Endothelial cell of umbilical vein (primary cell): ENCODE results near the gene PRKAR1A. TPM values are rescaled to one million over a fixed set of nuclear protein-coding genes. Genes with fewer than 3 reads are reported as not detected.

Experiments
- BruUV-seq: library from RNA; stranded (reverse); fragments of 400-500 nt; replicated peaks from 2 replicates; lab custom pipeline; 2021; lab: Mats Ljungman, UMichigan
- CTCF ChIA-PET: fragments of 300-600, 350-600 bp; sonication (Branson Sonifier 250); formaldehyde crosslinking; loops from one replicate; lab custom pipeline; 2021; ENCODE audit warnings: antibody characterized with exemption, inconsistent platforms; lab: Charles Lee
- POLR2A ChIA-PET: fragments of 300-600, 350-600 bp; sonication (Branson Sonifier 250); formaldehyde crosslinking; loops from one replicate; lab custom pipeline; 2021; ENCODE audit warnings: antibody characterized with exemption, inconsistent platforms; lab: Charles Lee
- DNase-seq: peaks from one replicate; pipeline ENCODE4 v3.0.0-alpha.2; 2011; ENCODE audit warnings: low read depth, low spot score
- FAIRE-seq: peaks from 2 replicates; lab custom pipeline; 2011; peaks lifted over from hg19 to GRCh38; lab: Jason Lieb, UNC
- H2AFZ ChIP-seq: 2 replicates; pipeline ENCODE4 v1.6.0; 2012; ENCODE audit warnings: low read depth, low read length, control low read depth, inconsistent platforms
- H3K27ac ChIP-seq: 2 replicates; pipeline ENCODE4 v1.5.1; 2011; ENCODE audit warnings: low read depth, mild to moderate bottlenecking, control low read depth, low read length, moderate library complexity; ENCODE audit not compliant: insufficient read depth
- H3K27me3 ChIP-seq, 2 experiments: 2 replicates each; pipeline versions ENCODE4 v1.6.0 to v1.6.1; 2011; ENCODE audit warnings: low read length in 2 of 2, mixed read lengths in 1 of 2; ENCODE audit not compliant: control insufficient read depth in 2 of 2, insufficient read depth in 2 of 2
- H3K36me3 ChIP-seq, 2 experiments: 2 replicates in 1 of 2; 3 replicates in 1 of 2; pipeline ENCODE4 v1.5.1; 2011; ENCODE audit warnings: low read length in 2 of 2, mild to moderate bottlenecking in 1 of 2, moderate library complexity in 1 of 2; ENCODE audit not compliant: control insufficient read depth in 2 of 2, insufficient read depth in 2 of 2; ENCODE audit errors: extremely low read depth in 1 of 2
- H3K4me1 ChIP-seq: 3 replicates; pipeline ENCODE4 v1.5.1; 2011; ENCODE audit warnings: mild to moderate bottlenecking, low read length; ENCODE audit not compliant: control insufficient read depth, insufficient read depth; ENCODE audit errors: extremely low read depth
- H3K4me2 ChIP-seq: 2 replicates; pipeline ENCODE4 v1.6.1; 2011; ENCODE audit warnings: low read length, control low read depth, mixed read lengths; ENCODE audit not compliant: insufficient read depth
- H3K4me3 ChIP-seq, 3 experiments: fragments of 200-600 bp in 1 of 3; sonication (generic), shearing (Covaris generic) in 1 of 3; replicated peaks in 1 of 3; 2 replicates each; pipeline ENCODE4 v1.5.1; 2011 to 2016; ENCODE audit warnings: control low read depth in 3 of 3, low read length in 3 of 3, mild to moderate bottlenecking in 2 of 3, inconsistent platforms in 1 of 3, low read depth in 1 of 3, moderate library complexity in 1 of 3; ENCODE audit not compliant: insufficient read depth in 1 of 3
- H3K79me2 ChIP-seq: 2 replicates; pipeline ENCODE4 v1.6.0; 2012; ENCODE audit warnings: low read length, inconsistent platforms; ENCODE audit not compliant: control insufficient read depth, insufficient read depth
- H3K9ac ChIP-seq: replicated peaks from 2 replicates; pipeline ENCODE3; 2011; ENCODE audit warnings: low read length, control low read depth; ENCODE audit not compliant: insufficient read depth; ENCODE audit errors: extremely low read depth
- H3K9me1 ChIP-seq: replicated peaks from 3 replicates; pipeline ENCODE4 v1.6.0; 2011; ENCODE audit warnings: mild to moderate bottlenecking, low read length; ENCODE audit not compliant: control insufficient read depth, insufficient read depth; ENCODE audit errors: extremely low read depth
- H3K9me3 ChIP-seq: replicated peaks from 2 replicates; pipeline ENCODE4 v1.5.1; 2012; ENCODE audit warnings: low read length, inconsistent platforms; ENCODE audit not compliant: control insufficient read depth, insufficient read depth
- H4K20me1 ChIP-seq: replicated peaks from 2 replicates; pipeline ENCODE3; 2011; ENCODE audit warnings: mild to moderate bottlenecking, low read length; ENCODE audit not compliant: control insufficient read depth, insufficient read depth; ENCODE audit errors: extremely low read depth
- CTCF ChIP-seq, 2 donors: IDR thresholded peaks; 1 replicate in 1 of 2; 2 replicates in 1 of 2; pipeline ENCODE4 v1.5.1; 2011; ENCODE audit warnings: low read length in 2 of 2, mild to moderate bottlenecking in 2 of 2, moderate library complexity in 2 of 2, control low read depth in 1 of 2, inconsistent platforms in 1 of 2, low read depth in 1 of 2; ENCODE audit not compliant: insufficient read depth in 1 of 2; ENCODE audit errors: extremely low read depth in 1 of 2
- EZH2 ChIP-seq: IDR thresholded peaks from 2 replicates; pipeline ENCODE4 v1.6.1; 2012; ENCODE audit warnings: borderline replicate concordance, low read depth, mild to moderate bottlenecking, moderate library complexity, low read length, inconsistent platforms; ENCODE audit not compliant: severe bottlenecking
- FOS ChIP-seq: IDR thresholded peaks from 2 replicates; pipeline ENCODE4 v1.6.1; 2011; ENCODE audit warnings: mild to moderate bottlenecking, low read length, moderate library complexity, borderline replicate concordance; ENCODE audit not compliant: insufficient read depth
- GATA2 ChIP-seq: IDR thresholded peaks from 2 replicates; pipeline ENCODE4 v1.7.0; 2011; ENCODE audit warnings: low read depth, mild to moderate bottlenecking, moderate library complexity, mixed read lengths, low read length; ENCODE audit not compliant: insufficient read length, insufficient read depth
- JUN ChIP-seq: IDR thresholded peaks from 2 replicates; pipeline ENCODE4 v1.6.1; 2011; ENCODE audit warnings: borderline replicate concordance, low read depth; ENCODE audit not compliant: insufficient read length, insufficient read depth
- MAX ChIP-seq: IDR thresholded peaks from 2 replicates; pipeline ENCODE4 v1.6.1; 2011; ENCODE audit not compliant: insufficient read depth, insufficient read length
- MYC ChIP-seq: IDR thresholded peaks from one replicate; pipeline ENCODE4 v1.6.1; 2011; ENCODE audit warnings: mild to moderate bottlenecking, low read depth, low read length
- POLR2A ChIP-seq: IDR thresholded peaks from 2 replicates; pipeline ENCODE4 v1.6.1; 2012; ENCODE audit warnings: low read depth, mild to moderate bottlenecking, control low read depth, low read length
- POLR2AphosphoS5 ChIP-seq: IDR thresholded peaks from 2 replicates; pipeline ENCODE4 v1.6.1; 2012; ENCODE audit warnings: low read depth, mild to moderate bottlenecking, control low read depth, low read length, moderate library complexity; ENCODE audit not compliant: insufficient read depth
- dilution Hi-C: fragments of 300-500 bp; cut with MboI; formaldehyde crosslinking; loops from one replicate; pipeline ENCODE4 v1.15.0; 2019; ENCODE audit warnings: low sequenced_read_pairs; ENCODE audit not compliant: extremely low pct_ligation_motif_present
- intact Hi-C: fragments of 100-400 bp; cut with micrococcal nuclease; formaldehyde crosslinking; loops from one replicate; pipeline ENCODE4 v1.10.0; 2022
- polyA plus RNA-seq, 4 experiments: library from polyadenylated mRNA; depleted of rRNA in 3 of 4; stranded (reverse) in 3 of 4; unstranded in 1 of 4; fragments of >200 nt; gene quantifications; 2 replicates each; pipeline versions ENCODE4 v1.2.1 to v1.2.3, GENCODE V29; 2011 to 2012; ENCODE audit warnings: missing spikeins in 1 of 4
- total RNA-seq: library from RNA; stranded (reverse); gene quantifications from 2 replicates; pipeline ENCODE4 v1.2.3, GENCODE V29; 2021

PRKAR1A gene
- total and polyA plus RNA-seq, 2 donors (not counting 3 experiments of a cell fraction or from before 2014, with no cell fraction given): 92.0 to 257 TPM

GRCh38 chr17:68540981-68541380, 28.8 kb downstream of the PRKAR1A start:
- H3K4me1 ChIP-seq: no peaks in the 10 kb centered on the region
- ChIA-PET POLR2A (no interaction called here), CTCF (interaction anchor here (0.5 to 1.7 kb wide), 2 partner anchors 15 to 38 kb away, joined by 3 to 5 read pairs; no protein-coding TSS in a partner anchor)
- no peak overlapping the region for H3K4me3 ChIP-seq
- H2AFZ ChIP-seq: no peak overlapping the region
- no peak overlapping the region for H3K9ac ChIP-seq
- H3K36me3 ChIP-seq: peaks cover 0 to 27% of the 10 kb centered on the region in 2 experiments
- FAIRE-seq (no peak), DNase-seq (no peak)
- H3K4me2 ChIP-seq: no peak overlapping the region
- H3K79me2 ChIP-seq: no peaks in the 10 kb centered on the region
- intact Hi-C loops: no loop called here
- H4K20me1 ChIP-seq: no peaks in the 10 kb centered on the region
- no peak overlapping the region for H3K27ac ChIP-seq
- H3K9me1 ChIP-seq: no peaks in the 10 kb centered on the region
- no peaks in the 10 kb centered on the region for H3K9me3 ChIP-seq
- TF ChIP-seq GATA2 (no peak), POLR2A (no peak), MAX (no peak), JUN (no peak), FOS (no peak), EZH2 (no peak), CTCF (IDR thresholded peaks at IDR 0.05; ENCODE audit: extremely low read depth in 1 of 2, insufficient read depth in 1 of 2, low read depth in 1 of 2, low read length in 2 of 2) (no peak), POLR2AphosphoS5 (no peak), MYC (no peak)
- no peaks in the 10 kb centered on the region for H3K27me3 ChIP-seq
- dilution Hi-C loops: no loop called here
- BruUV-seq: no TSS peak
